HG03571 (cell line): ENCODE data around the gene SULT4A1.

Experiments used
- ATAC-seq: cut with Tn5 transposase; IDR thresholded peaks from one replicate; pipeline ENCODE4 v1.9.1; 2021; ENCODE audit not compliant: unreplicated experiment

The SULT4A1 gene

GRCh38 chr22:43829904-43830851 lies 32.1 kb downstream of the SULT4A1 start:
- ATAC-seq: no peak

DNA sequence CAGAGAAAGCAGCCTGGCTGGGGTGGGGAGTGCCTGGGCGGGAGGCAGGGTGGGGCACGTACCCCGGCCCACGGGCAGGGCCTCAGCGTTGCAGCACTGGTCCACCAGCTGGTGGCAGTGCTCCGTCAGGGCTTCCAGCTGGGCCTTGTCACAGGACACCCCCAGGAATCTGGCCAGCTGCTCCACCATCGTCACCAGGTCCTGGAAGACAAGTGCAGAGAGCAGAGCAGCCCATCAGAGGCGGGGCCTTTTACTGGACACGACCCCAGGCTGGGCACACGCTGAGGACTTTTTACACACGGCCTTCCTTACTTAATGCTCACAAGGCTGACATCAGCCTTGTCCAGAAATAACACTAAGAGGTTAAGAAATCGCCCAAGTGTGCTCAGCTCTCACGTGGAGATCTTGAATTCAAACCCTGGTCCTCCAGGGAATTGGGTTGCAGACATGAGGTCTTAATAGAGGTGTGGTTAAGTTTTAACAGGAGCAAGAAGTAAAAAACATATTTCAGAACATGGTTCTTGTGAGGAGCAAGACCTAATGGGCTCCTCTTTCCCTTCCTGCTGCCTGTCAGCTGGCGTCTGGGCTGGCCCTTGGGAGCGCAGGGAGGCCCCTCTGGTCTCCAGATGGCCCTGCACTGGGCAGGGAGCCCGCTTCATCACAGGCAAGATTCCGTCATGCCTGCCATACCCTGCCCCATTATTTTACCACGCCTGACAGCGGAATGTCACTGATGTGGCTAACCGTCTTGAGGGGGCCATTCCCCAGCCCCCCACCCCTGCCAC lies 33.1 kb downstream of the SULT4A1 start:
- ATAC-seq: no peak

- ATAC-seq: no peak
These were observed 33.7 kb downstream of the SULT4A1 start for GRCh38 chr22:43828725-43828997.

DNA sequence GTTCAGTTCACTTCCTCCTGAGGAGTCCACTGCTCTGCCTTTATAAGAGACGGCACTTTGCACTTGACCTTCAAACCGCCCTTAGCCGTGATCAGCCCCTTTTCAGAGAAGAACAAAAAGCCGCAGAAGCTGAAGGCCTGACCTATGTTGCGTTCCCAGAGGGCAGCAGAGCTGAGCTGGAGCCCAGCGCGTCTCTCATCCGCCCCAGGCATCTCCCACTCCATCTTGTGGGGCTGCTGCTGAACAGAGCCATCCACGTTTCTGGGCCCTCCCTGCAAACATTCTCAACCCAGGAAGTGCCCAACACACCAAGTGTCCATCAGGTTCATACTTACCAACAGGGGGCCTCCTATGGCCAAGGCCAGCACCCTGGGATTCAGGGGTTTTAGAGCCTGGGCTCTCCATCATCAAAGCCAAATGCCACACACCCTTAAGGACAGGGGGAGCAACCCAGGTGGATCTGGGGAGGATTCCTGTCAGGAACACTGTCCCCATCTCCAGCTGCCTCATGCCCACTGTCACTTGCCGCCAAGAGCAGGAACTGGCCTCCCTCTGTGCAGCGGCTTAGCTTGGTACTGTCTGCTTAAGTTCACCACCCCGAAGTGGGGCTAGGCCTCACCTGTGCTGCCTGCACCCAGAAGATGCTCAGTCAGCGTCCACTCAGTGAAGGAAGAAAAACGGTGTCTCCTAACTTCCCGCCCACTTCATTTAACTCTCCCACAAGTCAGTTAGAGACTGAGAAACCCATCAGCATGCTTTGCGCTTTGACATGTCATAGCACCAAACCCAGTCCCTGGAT lies 34.2 kb downstream of the SULT4A1 start:
- ATAC-seq: no peak

DNA sequence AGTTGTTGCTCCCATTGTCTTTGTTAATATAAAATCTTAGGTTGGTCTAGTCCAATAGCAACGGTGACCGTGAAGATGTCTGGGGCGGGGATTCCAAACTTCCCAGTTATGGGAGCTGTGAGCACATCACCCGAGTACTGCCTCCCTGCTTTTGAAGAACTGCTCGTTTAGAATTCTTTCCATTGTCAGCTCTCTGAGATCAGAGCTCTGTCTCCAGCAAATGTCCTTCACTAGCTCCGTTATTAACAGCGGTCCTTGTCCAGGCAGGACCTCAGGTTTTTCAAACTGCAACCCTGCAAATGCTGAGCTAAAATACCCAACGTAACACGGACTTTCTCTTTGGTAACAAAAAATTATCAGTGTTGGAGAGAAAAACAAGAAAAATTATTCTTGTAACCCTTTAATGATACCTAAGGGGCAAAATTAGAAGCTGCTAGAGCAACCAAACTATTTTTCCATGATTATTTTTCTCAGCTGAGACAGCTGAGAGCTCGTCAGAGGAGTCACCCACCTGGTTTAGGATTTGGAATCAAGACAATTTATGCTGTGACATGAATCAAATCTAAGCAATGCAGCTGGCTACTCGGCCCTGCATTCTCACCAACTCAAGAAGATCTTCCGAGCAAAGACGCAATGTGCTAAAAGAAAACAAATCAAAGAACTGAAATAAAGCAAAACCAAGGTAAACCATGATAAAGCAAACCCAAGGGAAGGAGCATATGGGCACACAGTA lies 35.1 kb downstream of the SULT4A1 start:
- ATAC-seq: no peak

DNA sequence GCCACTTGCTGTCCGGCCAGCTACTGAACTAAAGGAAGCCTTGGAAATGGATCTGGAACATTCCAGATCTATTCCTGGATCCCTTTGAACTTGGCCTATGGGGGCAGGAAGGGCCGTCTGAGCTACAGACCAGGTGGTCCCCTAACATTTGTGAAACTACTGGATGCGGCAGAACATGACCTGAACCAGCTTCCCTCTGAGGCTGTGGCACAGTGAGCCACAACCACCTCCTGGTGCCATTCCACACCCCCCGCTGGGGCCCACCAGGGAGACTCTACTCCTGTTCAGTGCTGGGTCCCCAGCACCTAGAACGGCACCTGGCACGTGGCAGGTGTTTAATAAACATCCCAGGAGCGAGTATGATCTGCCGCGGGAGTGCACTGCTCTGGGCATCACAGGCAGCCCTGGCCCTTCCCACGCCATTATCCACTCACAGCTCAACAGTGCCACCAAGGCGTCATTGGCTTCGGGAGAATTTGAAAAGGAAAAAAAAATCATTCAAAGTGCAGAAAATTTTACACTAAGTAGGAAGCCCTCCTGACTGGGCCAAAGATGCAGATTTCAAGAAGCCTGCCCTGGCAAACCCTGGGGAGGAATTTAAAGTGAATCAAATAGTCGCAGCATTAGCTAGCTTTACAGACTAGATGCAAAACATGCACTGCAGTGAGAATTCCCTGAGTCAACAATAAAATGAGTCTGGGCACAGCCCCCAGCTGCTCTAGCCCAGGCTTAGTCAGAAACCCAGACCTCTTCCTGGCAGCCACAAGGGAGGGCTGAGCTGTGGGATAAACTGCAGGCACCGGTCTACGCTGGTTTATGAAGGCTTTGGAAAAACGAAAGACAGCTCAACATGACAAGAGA lies 35.9 kb downstream of the SULT4A1 start:
- ATAC-seq: no peak

- ATAC-seq: no peak
These were observed 36.7 kb downstream of the SULT4A1 start for GRCh38 chr22:43825651-43826050.

GRCh38 chr22:43824724-43825420 lies 37.4 kb downstream of the SULT4A1 start:
- ATAC-seq: no peak

DNA sequence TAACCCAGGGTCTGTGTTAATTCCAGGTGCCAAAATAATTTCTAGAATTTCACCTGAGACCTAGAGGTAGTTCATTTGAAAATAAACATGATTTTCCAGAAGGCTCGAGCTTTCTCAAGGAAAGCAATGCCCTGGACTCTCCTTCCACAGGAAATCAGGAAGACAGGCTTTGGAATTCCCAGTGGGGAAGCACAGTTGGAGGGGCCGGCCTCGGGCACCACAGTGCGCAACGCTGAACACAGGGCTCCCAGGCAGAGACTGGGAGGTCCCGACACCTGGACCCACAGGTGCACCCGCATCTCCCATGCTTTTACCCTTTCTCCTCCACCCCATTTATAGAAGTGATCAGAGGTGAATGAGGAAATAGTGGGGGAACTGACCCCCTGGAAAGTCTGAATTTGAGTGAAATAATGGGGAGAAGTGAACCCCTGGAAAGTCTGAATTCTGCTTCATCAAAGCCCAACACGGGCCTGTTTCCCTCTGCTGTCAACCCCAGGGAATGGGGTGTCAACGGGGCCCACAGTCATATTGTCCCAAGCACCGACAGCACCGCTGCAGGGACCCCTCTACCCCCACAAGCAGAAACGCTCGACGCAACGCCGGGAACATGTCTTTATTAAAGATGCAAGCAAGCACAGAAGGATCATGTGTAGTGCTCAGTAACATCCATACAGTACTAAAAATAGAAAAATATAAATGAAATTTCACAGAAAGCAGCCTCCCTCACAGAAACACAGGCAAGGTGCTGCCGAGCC lies 38.2 kb downstream of the SULT4A1 start:
- ATAC-seq: no peak

DNA sequence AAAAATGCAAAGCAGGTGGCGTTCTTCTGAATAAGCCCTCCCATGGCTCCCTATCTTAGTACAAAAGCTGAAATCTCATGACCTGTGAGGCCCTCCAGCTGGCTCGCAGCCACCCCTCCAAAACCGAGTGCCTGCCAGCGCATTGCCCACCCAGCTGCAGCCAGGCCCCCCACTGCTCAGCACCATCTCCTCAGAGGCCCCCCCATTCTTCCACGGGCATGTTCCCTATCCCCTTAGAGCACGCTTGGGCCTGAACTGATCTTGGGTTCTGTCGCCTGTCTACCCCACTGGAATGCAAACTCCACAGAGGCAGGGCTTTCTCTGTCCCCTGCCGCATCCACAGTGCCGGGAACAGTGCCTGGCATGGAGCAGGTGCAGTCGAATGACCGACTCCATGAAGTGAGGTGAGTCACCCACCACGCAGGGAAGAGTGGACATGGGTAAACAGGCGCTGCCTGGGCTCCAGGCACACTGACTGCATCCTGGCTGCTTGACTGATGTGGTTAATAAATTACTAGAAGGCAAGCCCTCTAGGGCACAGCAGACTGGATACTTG lies 38.9 kb downstream of the SULT4A1 start:
- ATAC-seq: no peak

DNA sequence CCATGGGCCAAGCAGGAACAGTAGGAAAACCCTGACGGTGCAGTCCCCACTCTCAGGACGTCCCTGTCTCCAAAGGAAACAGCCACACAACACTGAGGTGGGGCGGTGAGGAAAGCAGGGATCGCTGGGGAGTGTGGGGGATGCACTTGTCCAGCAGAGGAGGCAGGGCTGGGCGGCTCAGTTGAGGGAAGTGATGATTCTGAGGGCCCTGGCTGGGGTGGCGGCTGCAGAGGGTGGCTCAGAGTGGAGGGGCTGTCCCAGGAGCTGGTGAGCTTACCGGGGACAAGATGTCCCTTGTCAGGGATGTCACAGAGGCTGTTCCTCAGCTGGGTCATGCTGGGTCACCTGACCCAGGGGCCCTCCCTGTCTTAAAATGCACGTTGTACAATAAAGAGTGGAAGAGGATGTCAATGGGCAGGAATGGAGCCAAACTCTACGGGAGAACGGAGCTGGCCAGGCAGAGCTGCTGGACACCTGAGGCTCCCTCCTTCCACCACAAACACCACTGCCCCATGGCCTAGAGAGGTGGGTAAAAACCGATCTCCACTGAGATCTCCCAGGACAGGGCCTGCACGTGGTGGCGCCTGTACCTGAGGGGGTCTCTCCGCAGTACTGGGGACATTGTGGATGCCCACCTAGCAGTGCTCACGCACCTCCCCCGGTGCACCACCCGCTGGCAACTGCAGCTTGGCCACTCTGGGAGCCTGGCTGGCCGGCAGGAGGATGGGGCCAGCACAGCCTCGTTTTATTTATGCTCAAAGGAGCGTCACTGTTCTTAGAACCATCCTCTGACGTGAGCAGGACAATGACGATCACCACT lies 40.5 kb downstream of the SULT4A1 start:
- ATAC-seq: no peak

DNA sequence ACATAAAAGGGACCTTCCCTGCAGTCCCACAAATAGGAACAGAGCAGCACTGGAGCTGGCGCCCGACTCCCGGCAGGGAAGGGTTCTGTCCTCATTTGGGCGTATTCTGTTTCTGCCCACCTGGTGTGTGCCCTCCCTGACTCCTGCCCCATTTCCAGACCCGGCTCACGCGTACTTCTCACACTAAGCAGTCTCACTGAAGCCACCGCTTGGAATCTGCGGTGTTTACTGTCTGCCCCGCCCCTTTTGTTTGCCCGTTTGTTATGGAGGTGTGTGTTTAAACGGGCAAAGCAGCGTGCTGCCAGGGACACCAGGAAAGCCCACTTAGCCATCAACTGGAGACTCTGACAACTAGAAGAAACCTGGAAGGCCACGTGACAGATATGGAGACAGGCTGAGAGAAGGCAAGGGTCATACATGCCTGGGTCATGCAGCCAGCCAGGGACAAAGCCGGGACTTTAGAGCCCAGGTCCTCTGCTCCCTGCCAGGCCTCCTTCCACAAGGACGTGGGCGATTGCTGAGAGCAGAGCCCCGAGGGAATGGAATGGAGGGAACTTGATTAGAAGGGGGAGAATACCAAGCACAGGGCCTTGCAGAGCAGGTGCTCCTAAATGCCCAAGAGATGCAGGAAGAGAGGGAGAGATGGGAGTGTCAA lies 41.5 kb downstream of the SULT4A1 start:
- ATAC-seq: no peak

- no peak for ATAC-seq
These were observed 42.2 kb downstream of the SULT4A1 start for GRCh38 chr22:43819931-43820640.

DNA sequence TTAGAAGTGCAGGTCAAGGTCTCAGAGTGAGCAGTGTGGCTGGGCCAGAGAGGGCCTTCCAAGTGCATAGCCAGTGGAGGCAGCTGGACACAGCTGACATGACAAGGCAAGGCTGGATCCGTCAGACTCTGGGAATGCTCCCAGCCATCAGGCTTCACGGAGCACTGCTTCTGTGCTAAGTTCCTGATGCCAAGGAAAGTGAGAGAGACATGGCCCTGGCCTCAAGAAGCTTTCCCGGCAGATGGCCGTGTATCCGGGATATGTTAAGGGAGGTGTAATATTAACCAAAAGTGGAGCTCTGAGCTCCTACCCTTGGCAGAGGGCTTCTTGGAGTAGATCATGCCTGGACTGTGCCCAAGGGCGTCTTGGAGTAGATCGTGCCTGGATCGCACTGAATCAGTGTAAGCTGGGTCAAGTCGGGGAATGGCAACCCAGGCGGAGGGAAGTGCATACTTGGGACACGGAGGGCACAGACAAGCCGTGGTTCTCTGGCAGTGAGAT lies 42.8 kb downstream of the SULT4A1 start:
- ATAC-seq: no peak

DNA sequence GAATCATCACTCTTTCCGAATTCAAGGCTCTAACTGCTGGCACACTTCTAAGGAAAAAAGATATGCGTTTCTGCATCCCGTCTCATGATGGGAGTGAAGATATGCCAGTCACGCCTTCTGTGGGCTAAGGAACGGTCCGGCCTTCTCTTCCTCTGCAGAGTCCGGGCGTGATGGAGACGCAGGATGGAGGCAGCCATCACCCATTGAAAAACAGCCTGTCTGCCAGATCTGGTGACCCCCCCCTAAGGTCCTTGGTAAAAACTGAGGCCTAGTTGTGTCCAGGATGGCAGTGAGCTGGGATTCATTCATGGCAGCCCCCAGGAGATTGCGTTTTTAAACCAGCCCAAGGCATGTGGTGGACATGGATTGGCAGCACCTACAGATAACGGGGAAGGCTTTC lies 43.3 kb downstream of the SULT4A1 start:
- ATAC-seq: no peak

DNA sequence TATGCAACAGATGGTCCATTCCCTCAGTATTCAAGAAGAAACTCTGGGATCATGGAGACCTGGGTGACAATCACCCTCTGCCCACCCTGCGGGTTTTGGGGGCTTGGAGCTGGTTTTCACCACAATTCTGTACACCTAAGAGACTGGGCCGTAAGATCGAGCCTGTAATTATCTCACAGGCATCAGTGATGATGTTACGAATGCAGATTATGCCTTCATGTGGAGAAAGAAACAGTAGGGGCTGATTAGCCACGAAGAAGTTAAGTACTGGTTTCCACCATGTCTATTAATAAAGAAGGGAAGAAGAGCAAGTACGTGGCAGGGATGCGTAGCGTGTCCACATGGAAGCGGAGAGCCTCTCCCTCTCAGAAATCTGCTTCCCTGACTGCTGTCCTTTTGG lies 44.9 kb downstream of the SULT4A1 start:
- no peak for ATAC-seq
